SK-N-MC (cell line): ENCODE results near the gene MFN2.

Experiments used
- DNase-seq: peaks from one replicate; pipeline ENCODE4 v3.0.0-alpha.2; 2011; ENCODE audit warnings: low read depth, low spot score
- H3K27ac ChIP-seq: fragments of 200-600 bp; sonication (generic); 2 replicates; pipeline ENCODE4 v1.5.1; 2016; ENCODE audit warnings: mixed run types
- H3K36me3 ChIP-seq: fragments of 200-600 bp; sonication (generic); 2 replicates; pipeline ENCODE4 v1.6.1; 2017; ENCODE audit warnings: antibody characterized with exemption, low read length, mixed read lengths; ENCODE audit not compliant: insufficient read depth
- H3K4me3 ChIP-seq: fragments of 200-600 bp; sonication (generic); 2 replicates; pipeline ENCODE4 v1.5.1; 2016
- H3K9ac ChIP-seq: fragments of 200-600 bp; sonication (generic); 2 replicates; pipeline ENCODE4 v1.8.0; 2017; ENCODE audit warnings: mixed run types, mixed read lengths; ENCODE audit not compliant: insufficient read length
- H3K9me3 ChIP-seq: fragments of 200-600 bp; sonication (generic); 2 replicates; pipeline ENCODE4 v1.6.1; 2017; ENCODE audit warnings: low read depth, mild to moderate bottlenecking, antibody characterized with exemption, low read length, moderate library complexity, mixed read lengths
- EZH2 ChIP-seq: fragments of 200-600 bp; sonication (generic); IDR thresholded peaks from one replicate; pipeline ENCODE4 v1.6.1; 2017; ENCODE audit warnings: antibody characterized with exemption
- FOXP2 ChIP-seq: optimal IDR thresholded peaks from 2 replicates; pipeline ENCODE3; 2011; ENCODE audit warnings: mild to moderate bottlenecking, moderate library complexity; ENCODE audit not compliant: insufficient read depth; ENCODE audit errors: extremely low read length, control extremely low read depth
- POLR2AphosphoS5 ChIP-seq: IDR thresholded peaks from 2 replicates; pipeline ENCODE4 v1.6.1; 2012; ENCODE audit warnings: mild to moderate bottlenecking, low read depth, low read length, borderline replicate concordance

MFN2 gene

DNA sequence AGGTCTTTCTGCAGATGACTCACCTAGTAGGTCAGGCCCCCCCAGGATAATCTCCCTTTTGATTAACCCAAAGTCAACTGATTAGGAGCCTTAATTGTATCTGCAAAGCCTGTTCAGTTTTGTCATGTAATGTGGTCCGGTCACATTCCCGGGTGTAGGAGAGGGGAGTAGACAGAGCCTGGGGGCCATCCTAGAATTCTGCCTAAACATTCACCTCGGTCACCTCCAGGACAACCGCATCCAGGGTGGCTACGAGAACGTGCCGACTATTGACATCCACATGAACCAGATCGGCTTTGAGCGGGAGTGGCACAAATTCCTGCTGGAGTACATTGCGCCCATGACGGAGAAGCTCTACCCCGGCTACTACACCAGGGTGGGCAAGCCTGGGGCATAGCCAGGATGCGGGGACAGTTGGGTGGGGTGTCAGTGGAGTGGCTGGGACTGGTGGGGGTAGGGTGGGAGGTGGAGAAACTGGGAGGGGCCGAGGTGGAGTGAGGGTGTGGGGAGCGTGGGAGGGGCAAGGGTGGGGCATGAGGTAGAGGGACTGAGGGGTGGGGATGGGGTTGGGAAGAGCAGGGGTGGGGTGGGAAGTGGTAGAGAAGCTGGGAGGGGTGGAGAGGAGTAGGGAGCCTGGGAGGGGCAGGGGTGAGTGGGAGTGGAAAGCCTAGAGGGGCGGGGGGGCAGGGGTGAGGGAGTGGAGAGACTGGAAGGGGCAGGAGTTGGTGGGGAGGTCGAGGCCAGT is 9.6 kb upstream of the MFN2 start:
- H3K9me3 ChIP-seq = no peaks in the 10 kb centered on the region
- H3K27ac ChIP-seq = no peak overlapping the region
- TF ChIP-seq EZH2 = no peak

GRCh38 chr1:11977625-11978024 is 2.6 kb upstream of the MFN2 start:
- Histone ChIP-seq H3K9me3 (no peaks in the 10 kb centered on the region), H3K27ac (peak overlapping the region; percentile 92), H3K4me3 (peak overlapping the region; percentile 49), H3K9ac (no peak overlapping the region), H3K36me3 (peaks cover 10% of the 10 kb centered on the region)
- TF ChIP-seq FOXP2 (no peak), POLR2AphosphoS5 (no peak; the same call in 1 of the 2 replicates), EZH2 (no peak)
- DNase-seq = peak; percentile 57

More for the DNA sequence above, 9.6 kb upstream of the MFN2 start:
- H3K4me3 ChIP-seq = no peak overlapping the region
- DNase-seq = no peak
- H3K9ac ChIP-seq = no peak overlapping the region
- no peaks in the 10 kb centered on the region; the same call in 1 of the 2 replicates for H3K36me3 ChIP-seq

GRCh38 chr1:11978301-11978700 is 1.9 kb upstream of the MFN2 start:
- H3K9ac ChIP-seq = no peak overlapping the region
- H3K27ac ChIP-seq = peak overlapping the region; percentile 92
- no peak for TF ChIP-seq FOXP2
- 0 out of 2 replicates have a peak, but pooled peaks have one; percentile 19 for TF ChIP-seq POLR2AphosphoS5
- H3K4me3 ChIP-seq = peak overlapping the region; percentile 49
- peak; percentile 58 for DNase-seq
- H3K9me3 ChIP-seq = no peaks in the 10 kb centered on the region
- H3K36me3 ChIP-seq = peaks cover 13% of the 10 kb centered on the region

DNA sequence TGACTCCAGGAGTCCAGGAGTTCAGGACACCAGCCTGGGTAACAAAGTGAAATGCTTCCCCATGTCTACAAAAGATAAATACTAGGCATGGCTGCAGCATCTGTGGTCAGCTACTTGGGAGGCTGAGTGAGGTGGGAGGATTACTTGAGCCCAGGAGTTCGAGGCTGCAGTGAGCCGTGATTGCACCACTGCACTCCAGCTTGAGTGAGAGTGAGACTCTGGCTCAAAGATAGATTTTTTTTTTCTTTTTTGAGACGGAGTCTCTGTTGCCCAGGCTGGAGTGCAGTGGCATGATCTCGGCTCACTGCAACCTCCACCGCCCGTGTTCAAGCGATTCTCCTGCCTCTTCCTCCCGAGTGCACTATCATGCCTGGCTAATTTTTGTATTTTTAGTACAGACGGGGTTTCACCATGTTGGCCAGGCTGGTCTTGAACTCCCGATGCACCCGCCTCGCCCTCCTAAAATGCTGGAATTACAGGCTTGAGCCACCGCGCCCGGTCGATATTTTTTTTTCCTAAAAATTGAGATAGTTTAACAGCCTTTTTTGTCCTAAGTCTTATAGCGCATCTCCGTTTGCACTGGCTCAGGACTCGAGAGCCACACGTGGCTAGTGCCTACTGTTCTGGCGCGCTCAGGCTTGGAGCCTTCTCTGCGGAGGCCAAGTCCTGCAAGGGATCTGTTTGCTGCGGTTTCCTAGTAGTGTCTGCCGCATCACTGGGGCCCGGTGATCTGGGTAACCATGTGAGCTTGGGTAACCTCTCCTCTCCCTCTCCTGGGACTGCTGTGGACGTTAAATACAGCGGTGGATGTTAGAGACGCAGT is 1.0 kb upstream of the MFN2 start:
- Histone ChIP-seq H3K4me3 (peak overlapping the region; percentile 83), H3K9me3 (no peaks in the 10 kb centered on the region), H3K9ac (no peak overlapping the region), H3K36me3 (peaks cover 21% of the 10 kb centered on the region), H3K27ac (no peak overlapping the region)
- no peak for DNase-seq
- TF ChIP-seq FOXP2 (no peak), POLR2AphosphoS5 (no peak), EZH2 (no peak)

DNA sequence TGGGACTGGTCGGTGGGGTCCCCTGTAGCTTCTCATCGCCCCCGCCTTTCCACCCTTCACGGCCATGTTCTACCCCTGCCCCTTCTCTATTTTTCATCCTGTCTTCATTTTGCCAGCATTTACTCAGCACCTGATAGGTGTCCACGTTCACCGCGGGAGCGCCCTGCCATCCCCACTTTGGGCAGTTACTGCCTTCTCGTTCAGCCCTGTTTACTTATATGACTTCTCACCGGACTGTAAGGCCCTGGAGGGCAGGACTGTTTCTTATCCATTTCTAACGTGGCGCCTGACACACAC is 380 bp downstream of the MFN2 start:
- H3K36me3 ChIP-seq = peaks cover 29% of the 10 kb centered on the region

DNA sequence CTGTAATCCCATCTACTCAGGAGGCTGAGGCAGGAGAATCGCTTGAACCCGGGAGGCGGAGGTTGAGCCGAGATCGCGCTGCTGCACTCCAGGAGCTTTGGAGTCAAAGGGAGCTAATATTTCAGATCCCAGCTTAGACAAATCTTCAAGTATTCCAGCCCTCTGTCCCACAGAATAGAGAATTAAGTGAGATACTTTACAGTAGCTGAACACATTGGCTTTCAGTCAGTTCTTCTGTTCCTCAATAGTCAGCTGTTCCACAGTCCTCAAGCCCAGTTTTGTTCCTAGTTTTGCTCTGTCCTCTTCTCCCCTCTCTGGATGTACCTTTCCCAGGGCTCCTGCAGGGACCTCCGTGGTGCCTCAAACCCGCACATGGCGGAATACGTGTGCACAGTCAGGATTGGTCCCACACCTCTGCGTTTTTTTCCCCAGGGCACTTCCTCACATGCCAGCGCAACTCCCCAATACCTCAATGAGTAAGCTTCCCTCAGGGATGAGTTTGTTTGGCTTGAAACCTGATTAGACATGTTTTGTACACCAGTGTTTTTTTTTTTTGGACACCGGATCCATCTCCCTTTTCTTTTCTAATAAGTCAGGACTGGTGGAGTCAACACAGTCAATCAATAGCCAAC is 1.2 kb downstream of the MFN2 start:
- no peak overlapping the region for H3K27ac ChIP-seq
- no peaks in the 10 kb centered on the region for H3K9me3 ChIP-seq
- no peak for TF ChIP-seq POLR2AphosphoS5
- no peak for TF ChIP-seq EZH2
- TF ChIP-seq FOXP2 = no peak
- H3K4me3 ChIP-seq = peak overlapping the region; percentile 83; the same call in 1 of the 2 replicates
- no peak for DNase-seq
- peaks cover 29% of the 10 kb centered on the region for H3K36me3 ChIP-seq
- H3K9ac ChIP-seq = peak overlapping the region; percentile 85

More for the DNA sequence above, 380 bp downstream of the MFN2 start:
- DNase-seq = no peak
- TF ChIP-seq EZH2 (no peak), FOXP2 (no peak), POLR2AphosphoS5 (no peak)
- Histone ChIP-seq H3K4me3 (peak overlapping the region; percentile 83), H3K27ac (peak overlapping the region; percentile 74; the same call in 1 of the 2 replicates), H3K9me3 (no peaks in the 10 kb centered on the region), H3K9ac (peak overlapping the region; percentile 85)

DNA sequence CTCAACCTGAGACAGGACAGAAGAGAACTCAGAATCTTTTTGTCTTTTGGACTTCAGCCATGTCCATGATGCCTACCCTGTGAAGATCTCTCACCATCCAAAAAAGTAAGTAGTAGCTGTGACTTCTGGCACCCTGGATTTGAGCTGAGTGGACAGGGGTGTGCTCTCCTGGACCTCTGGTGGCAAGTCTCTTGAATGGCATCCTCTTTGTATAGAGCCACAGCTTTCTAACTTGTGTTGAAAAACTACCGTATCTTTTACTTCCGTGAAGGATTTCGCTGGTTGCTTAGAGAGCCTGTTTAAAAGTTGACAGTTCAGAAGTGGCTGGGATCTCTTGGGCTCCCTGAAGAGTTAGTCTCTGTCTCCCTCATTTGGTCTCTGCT is 1.8 kb downstream of the MFN2 start:
- no peak overlapping the region for H3K27ac ChIP-seq
- no peak for TF ChIP-seq EZH2
- no peak for TF ChIP-seq FOXP2
- TF ChIP-seq POLR2AphosphoS5 = no peak
- H3K36me3 ChIP-seq = peaks cover 29% of the 10 kb centered on the region

DNA sequence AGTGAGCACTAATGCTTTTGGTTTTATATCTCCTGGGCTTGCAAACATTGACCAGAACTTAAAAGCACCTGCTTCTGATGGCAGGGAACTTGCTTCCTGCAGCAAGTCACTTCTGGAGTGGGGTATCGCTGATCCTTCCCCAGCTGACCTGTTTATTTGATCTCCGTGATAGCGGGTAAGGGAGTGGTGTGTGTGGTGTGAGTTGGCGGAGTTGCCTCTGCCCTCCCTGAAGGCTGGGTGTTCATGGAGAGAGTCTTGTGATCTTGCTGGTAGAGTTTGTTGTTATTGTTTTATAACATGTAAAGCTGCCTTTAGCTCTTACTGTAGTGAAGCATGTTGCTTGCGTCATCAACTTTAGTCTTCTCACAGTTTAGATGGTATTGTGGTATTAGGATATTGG is 3.9 kb downstream of the MFN2 start:
- H3K36me3 ChIP-seq = peaks cover 33% of the 10 kb centered on the region
- no peak overlapping the region for H3K27ac ChIP-seq
- H3K9ac ChIP-seq = no peak overlapping the region
- H3K4me3 ChIP-seq = no peak overlapping the region
- DNase-seq = no peak
- TF ChIP-seq EZH2 (no peak), POLR2AphosphoS5 (no peak), FOXP2 (no peak)
- no peaks in the 10 kb centered on the region for H3K9me3 ChIP-seq

More for the DNA sequence above, 1.8 kb downstream of the MFN2 start:
- Histone ChIP-seq H3K4me3 (no peak overlapping the region), H3K9ac (no peak overlapping the region), H3K9me3 (no peaks in the 10 kb centered on the region)
- DNase-seq = no peak
